ENCODE measurements around the gene ACTN4. TPM values are rescaled to one million over a fixed set of nuclear protein-coding genes. Genes with fewer than 3 reads are reported as not detected.

The ACTN4 gene
- total and polyA plus RNA-seq, 5 experiments from 2014 or later, result 3.2 to 57.6 (median 8.5) TPM

DNA sequence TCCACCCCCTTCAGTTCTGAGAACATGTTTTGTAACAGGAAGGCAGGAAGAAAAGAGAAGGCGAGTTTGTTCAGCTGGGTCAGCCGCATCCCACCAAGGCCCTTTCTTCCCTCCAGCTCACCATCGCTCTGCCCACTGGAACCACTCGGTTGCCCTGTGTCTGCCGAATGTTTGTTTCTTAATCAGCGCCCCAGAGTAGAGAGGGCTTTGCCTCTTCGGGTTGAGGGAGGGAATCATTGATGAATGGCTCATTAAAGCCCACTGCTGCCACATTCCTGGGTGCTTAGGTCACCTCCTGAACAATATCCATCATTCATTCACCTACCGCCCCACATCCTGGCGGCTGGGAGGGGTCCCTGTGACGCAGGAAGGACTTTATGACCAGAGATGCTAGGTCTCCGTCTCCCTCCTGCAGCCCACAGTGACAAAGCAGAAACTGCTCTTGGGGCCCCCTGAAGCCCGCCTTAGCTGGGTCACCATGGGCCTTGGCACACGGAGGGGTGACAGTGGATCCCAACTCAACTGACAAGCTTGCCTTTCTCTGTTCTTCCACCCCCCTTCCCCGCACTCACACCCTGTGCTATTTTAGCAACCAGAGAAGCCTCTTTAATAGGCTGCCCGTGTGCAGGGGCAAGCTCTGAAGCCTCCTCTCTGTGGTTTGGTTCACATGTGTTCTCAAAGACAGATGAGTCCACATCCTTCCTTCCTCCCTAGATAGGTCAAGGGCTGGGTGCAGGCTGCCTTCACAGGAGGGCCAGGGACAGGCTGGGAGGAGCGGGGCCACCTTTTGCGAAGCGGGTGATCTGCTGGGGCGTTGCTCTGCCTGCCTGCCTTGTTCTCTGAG is 46.2 kb downstream of the ACTN4 start:
- Mint-ChIP-seq H3K36me3 (peaks cover 0 to 4% (median 2%) of the 10 kb centered on the region in 3 donors), H3K4me1 (peaks cover 17 to 92% (median 36%) of the 10 kb centered on the region in 4 donors), H3K9me3 (no peaks in the 10 kb centered on the region), H3K27ac (peak overlapping the region in 8 of 10 donors; percentile 13 to 92 (median 64)), H3K27me3 (peaks cover 0 to 5% (median 0%) of the 10 kb centered on the region in 5 donors), H3K4me3 (peak overlapping the region in 8 of 10 donors; percentile 30 to 70 (median 36))
- DNase-seq, result peak in 1 of 10 donors; percentile 47
- ATAC-seq, result peak in 1 of 2 donors; percentile 57
- POLR2A ChIA-PET, result no interaction called here

DNA sequence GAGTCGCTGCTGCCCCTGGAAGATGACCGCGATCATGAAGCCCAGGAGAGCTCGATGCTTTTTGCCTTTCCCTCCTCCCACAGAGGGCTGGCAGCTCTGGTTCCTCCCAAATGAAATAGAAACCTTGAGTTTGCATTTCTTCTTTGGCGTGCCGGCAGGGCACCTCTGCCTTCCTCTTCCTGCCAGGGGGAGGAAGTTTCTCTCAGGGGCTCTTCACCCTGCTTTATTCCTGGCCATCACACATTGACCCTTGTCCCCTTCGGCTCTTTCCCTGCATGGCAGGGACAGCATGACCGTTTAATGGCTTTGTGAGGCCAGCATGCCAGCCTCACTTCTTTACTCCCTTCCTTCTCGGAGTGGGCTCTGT is 47.9 kb downstream of the ACTN4 start:
- peaks cover 0 to 3% (median 0%) of the 10 kb centered on the region in 5 donors for H3K27me3 Mint-ChIP-seq
- peak overlapping the region in 4 of 10 donors; percentile 24 to 81 (median 75) for H3K27ac Mint-ChIP-seq
- H3K4me1 Mint-ChIP-seq, result peaks cover 17 to 77% (median 36%) of the 10 kb centered on the region in 4 donors
- DNase-seq (no peak), ATAC-seq (no peak)
- peaks cover 0 to 2% (median 0%) of the 10 kb centered on the region in 3 donors for H3K36me3 Mint-ChIP-seq
- POLR2A ChIA-PET, result no interaction called here
- H3K9me3 Mint-ChIP-seq, result no peaks in the 10 kb centered on the region
- peak overlapping the region in 2 of 10 donors; percentile 52 to 79 for H3K4me3 Mint-ChIP-seq

GRCh38 chr19:38695832-38696728 is 48.6 kb downstream of the ACTN4 start:
- H3K4me3 Mint-ChIP-seq, result peak overlapping the region in 1 of 10 donors; percentile 79
- peaks cover 0 to 6% (median 2%) of the 10 kb centered on the region in 3 donors for H3K36me3 Mint-ChIP-seq
- DNase-seq, result no peak
- peaks cover 17 to 71% (median 36%) of the 10 kb centered on the region in 4 donors for H3K4me1 Mint-ChIP-seq
- POLR2A ChIA-PET, result no interaction called here
- ATAC-seq, result no peak
- no peaks in the 10 kb centered on the region for H3K9me3 Mint-ChIP-seq
- peaks cover 0 to 3% (median 0%) of the 10 kb centered on the region in 5 donors for H3K27me3 Mint-ChIP-seq
- peak overlapping the region in 2 of 10 donors; percentile 52 to 79 for H3K27ac Mint-ChIP-seq

- POLR2A ChIA-PET, result no interaction called here
- Mint-ChIP-seq H3K4me3 (no peak overlapping the region), H3K36me3 (peaks cover 0 to 9% (median 2%) of the 10 kb centered on the region in 3 donors), H3K27ac (peak overlapping the region in 1 of 10 donors; percentile 25), H3K9me3 (no peaks in the 10 kb centered on the region), H3K4me1 (peaks cover 17 to 65% (median 34%) of the 10 kb centered on the region in 4 donors), H3K27me3 (peaks cover 0 to 2% (median 0%) of the 10 kb centered on the region in 5 donors)
- ATAC-seq (no peak), DNase-seq (no peak)
These were observed 49.2 kb downstream of the ACTN4 start for GRCh38 chr19:38696729-38697055.

DNA sequence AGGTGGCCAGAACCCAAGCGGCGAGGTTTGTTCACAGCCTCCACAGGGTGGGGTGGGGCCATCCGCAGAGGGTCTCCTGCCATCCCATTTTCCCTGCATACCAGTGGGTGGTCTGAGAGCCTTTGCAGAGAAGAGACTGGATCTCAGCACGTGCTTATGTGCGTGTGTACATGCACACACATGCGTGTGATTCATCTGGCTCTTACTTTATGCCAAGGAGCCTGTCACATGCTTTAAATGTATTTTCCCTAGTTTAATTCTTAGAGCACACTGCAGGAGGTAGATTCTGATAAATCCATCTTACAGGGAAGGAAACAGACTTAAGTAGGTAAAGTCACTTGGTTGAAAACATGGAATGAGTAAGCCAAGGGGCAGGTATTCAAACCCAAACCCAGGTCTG is 49.7 kb downstream of the ACTN4 start:
- no peak overlapping the region for H3K27ac Mint-ChIP-seq
- H3K36me3 Mint-ChIP-seq, result peaks cover 0 to 9% (median 2%) of the 10 kb centered on the region in 3 donors
- POLR2A ChIA-PET, result no interaction called here
- ATAC-seq (no peak), DNase-seq (no peak)
- no peaks in the 10 kb centered on the region for H3K9me3 Mint-ChIP-seq
- H3K4me1 Mint-ChIP-seq, result peaks cover 13 to 60% (median 31%) of the 10 kb centered on the region in 4 donors
- H3K4me3 Mint-ChIP-seq, result no peak overlapping the region
- no peaks in the 10 kb centered on the region for H3K27me3 Mint-ChIP-seq

- DNase-seq (no peak), ATAC-seq (no peak)
- POLR2A ChIA-PET, result no interaction called here
- H3K9me3 Mint-ChIP-seq, result no peaks in the 10 kb centered on the region
- peaks cover 0 to 8% (median 2%) of the 10 kb centered on the region in 3 donors for H3K36me3 Mint-ChIP-seq
- H3K27me3 Mint-ChIP-seq, result no peaks in the 10 kb centered on the region
- no peak overlapping the region for H3K4me3 Mint-ChIP-seq
- H3K27ac Mint-ChIP-seq, result peak overlapping the region in 1 of 10 donors; percentile 26
- H3K4me1 Mint-ChIP-seq, result peaks cover 11 to 55% (median 29%) of the 10 kb centered on the region in 4 donors
These were observed 50.2 kb downstream of the ACTN4 start for GRCh38 chr19:38697641-38698071.

DNA sequence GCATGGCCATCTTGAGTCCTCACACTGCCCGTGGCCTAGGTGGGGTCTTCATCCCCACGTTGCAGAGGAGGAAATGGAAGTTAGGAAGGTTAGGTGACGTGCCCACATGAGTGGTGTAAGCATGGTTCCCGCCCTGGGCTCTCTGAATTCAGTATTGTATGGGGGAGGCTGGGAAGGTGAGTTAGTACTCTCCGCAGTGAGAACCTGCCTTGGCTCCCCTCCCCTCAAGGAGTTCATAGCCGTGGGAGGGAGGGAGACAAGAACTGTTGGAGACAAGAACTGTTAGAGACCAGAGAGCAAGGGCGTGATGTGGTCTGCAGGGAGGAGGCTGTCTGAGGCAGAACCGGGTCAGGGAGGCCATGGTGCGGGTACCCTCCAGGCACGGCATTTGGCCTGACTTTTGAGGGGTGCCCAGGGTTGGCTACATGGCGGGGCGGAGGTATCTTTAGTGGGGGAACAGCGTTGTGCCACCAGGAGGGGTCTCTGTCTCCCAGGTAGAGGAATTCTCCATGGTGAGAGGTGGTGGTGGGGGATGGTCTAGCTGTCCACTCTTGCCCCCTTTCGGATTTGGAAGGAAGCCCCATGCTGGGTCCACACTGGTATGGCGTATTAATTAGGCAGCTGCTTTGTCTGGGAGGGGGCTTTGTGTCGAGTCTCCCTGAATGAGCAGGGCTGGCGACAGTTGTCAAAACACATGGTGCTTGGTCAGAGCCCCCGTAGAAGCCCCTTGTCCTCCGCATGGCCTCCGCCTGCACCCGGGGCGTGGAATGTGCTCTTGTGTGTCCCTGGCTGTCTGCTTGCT is 51.0 kb downstream of the ACTN4 start:
- H3K4me3 Mint-ChIP-seq, result no peak overlapping the region
- peaks cover 0 to 10% (median 2%) of the 10 kb centered on the region in 3 donors for H3K36me3 Mint-ChIP-seq

GRCh38 chr19:38699027-38699346 is 51.5 kb downstream of the ACTN4 start:
- H3K27ac Mint-ChIP-seq, result peak overlapping the region in 2 of 10 donors; percentile 53 to 61
- POLR2A ChIA-PET, result no interaction called here
- H3K4me3 Mint-ChIP-seq, result no peak overlapping the region
- peaks cover 0 to 15% (median 2%) of the 10 kb centered on the region in 3 donors for H3K36me3 Mint-ChIP-seq
- H3K4me1 Mint-ChIP-seq, result peaks cover 7 to 42% (median 16%) of the 10 kb centered on the region in 4 donors
- DNase-seq (no peak), ATAC-seq (no peak)
- H3K27me3 Mint-ChIP-seq, result no peaks in the 10 kb centered on the region
- no peaks in the 10 kb centered on the region for H3K9me3 Mint-ChIP-seq

More for the DNA sequence above, 51.0 kb downstream of the ACTN4 start:
- POLR2A ChIA-PET, result no interaction called here
- no peak for ATAC-seq
- DNase-seq, result no peak
- peak overlapping the region in 1 of 10 donors; percentile 26 for H3K27ac Mint-ChIP-seq
- H3K4me1 Mint-ChIP-seq, result peaks cover 10 to 48% (median 21%) of the 10 kb centered on the region in 4 donors
- H3K9me3 Mint-ChIP-seq, result no peaks in the 10 kb centered on the region
- no peaks in the 10 kb centered on the region for H3K27me3 Mint-ChIP-seq

DNA sequence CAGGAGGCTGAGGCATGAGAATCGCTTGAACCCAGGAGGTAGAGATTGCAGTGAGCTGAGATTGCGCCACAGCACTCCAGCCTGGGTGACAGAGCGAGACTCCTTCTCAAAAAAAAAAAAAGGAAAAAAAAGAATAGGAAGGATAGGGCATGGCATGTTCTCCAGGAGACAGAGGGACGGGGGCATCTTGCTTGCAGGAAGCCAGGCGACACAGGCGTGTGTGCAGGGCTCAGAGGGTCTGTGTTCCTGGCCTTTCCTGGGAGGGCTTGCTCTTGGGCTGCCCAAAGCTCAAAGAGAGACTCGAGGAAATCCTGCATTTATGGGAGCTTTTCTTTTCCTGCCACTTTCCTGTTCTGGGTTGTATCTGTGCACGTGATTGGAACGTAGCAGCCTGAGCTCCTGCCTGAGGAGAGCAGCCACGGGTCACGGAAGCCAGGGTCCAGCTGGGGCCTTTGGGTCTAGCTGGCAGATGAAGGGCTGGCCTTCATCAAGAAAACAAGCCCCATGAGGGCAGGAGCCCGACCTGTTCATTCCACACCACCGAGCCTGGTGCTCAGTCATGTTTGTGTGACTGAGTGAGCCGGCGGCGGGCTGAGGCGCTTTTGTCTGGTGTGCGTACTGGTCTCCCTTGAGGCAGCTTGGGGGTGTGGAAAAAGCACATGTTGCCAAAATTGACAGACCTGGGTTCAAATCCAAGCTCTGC is 52.3 kb downstream of the ACTN4 start:
- Mint-ChIP-seq H3K27ac (peak overlapping the region in 1 of 10 donors; percentile 61), H3K36me3 (peaks cover 0 to 19% (median 2%) of the 10 kb centered on the region in 3 donors), H3K9me3 (no peaks in the 10 kb centered on the region), H3K4me1 (peaks cover 6 to 34% (median 10%) of the 10 kb centered on the region in 4 donors), H3K4me3 (no peak overlapping the region), H3K27me3 (no peaks in the 10 kb centered on the region)
- POLR2A ChIA-PET, result no interaction called here
- no peak for ATAC-seq
- DNase-seq, result no peak

- H3K36me3 Mint-ChIP-seq, result peaks cover 0 to 19% (median 2%) of the 10 kb centered on the region in 3 donors
- peaks cover 6 to 28% (median 7%) of the 10 kb centered on the region in 4 donors for H3K4me1 Mint-ChIP-seq
- no peak overlapping the region for H3K4me3 Mint-ChIP-seq
- H3K9me3 Mint-ChIP-seq, result no peaks in the 10 kb centered on the region
- ATAC-seq (no peak), DNase-seq (no peak)
- POLR2A ChIA-PET, result no interaction called here
- no peak overlapping the region for H3K27ac Mint-ChIP-seq
- no peaks in the 10 kb centered on the region for H3K27me3 Mint-ChIP-seq
These were observed 53.0 kb downstream of the ACTN4 start for GRCh38 chr19:38700350-38700901.

GRCh38 chr19:38700902-38701454 is 53.5 kb downstream of the ACTN4 start:
- POLR2A ChIA-PET, result no interaction called here
- peaks cover 6 to 22% (median 7%) of the 10 kb centered on the region in 4 donors for H3K4me1 Mint-ChIP-seq
- ATAC-seq, result no peak
- peaks cover 0 to 22% (median 2%) of the 10 kb centered on the region in 3 donors for H3K36me3 Mint-ChIP-seq
- no peak overlapping the region for H3K4me3 Mint-ChIP-seq
- H3K27me3 Mint-ChIP-seq, result no peaks in the 10 kb centered on the region
- H3K27ac Mint-ChIP-seq, result no peak overlapping the region
- H3K9me3 Mint-ChIP-seq, result no peaks in the 10 kb centered on the region
- no peak for DNase-seq

Measured in naive thymus-derived CD8-positive, alpha-beta T cell (primary cell).